ENCODE measurements around the gene SLC38A10. TPM values are rescaled to one million over a fixed set of nuclear protein-coding genes. Genes with fewer than 3 reads are reported as not detected.

The SLC38A10 gene
- total RNA-seq, 2 experiments from 2014 or later = 35.7 to 38.7 TPM

DNA sequence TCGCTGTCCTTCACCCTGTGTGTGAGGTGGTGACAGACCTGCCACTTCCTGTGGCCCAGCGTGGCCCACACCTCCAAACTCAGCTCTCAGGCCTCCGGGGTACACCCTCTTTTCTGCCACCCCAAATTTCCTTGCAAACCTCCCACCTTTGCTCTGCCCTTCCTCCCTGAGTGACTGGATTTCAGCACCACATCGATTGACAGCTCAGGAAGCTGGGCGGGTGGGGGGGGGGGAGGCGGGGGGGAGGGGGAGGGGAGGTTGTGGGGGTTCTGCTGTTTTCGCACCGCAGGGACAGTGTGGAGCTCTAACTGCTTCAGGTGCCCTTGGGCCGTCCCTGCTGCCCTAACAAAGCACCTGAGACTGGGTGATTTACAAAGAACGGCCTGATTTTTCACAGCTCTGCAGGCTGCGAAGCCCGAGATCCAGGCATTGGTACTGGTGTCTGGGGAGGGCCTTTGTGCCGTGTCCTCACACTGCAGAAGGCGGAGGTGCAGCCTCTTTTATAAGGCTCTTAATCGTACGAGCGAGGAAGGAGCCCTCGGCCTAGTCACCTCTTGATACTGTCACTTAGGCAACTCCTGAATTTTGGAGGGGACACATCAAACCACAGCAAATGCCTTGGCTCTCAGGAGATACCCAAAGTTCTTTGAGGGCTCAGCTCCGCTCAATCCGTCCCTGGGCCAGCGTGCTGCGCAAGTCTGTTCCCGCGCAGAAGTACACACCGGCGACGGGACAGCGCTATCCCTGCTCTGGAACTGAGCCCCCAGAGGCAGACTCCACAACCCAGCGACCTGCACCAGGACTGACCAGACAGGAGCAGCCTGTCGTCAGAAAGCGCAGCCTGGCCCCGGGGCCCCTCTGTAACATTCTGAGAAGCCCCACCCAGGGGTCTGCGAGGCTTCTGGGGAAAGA, 52.4 kb downstream of the SLC38A10 start:
- DNase-seq = no peak
- Mint-ChIP-seq H3K4me1 (peaks cover 21% of the 10 kb centered on the region), H3K27ac (peak overlapping the region; percentile 60), H3K9me3 (no peaks in the 10 kb centered on the region), H3K27me3 (no peaks in the 10 kb centered on the region), H3K4me3 (no peak overlapping the region), H3K36me3 (peaks cover 24% of the 10 kb centered on the region)

- Mint-ChIP-seq H3K4me3 (peak overlapping the region; percentile 55), H3K27me3 (no peaks in the 10 kb centered on the region), H3K9me3 (no peaks in the 10 kb centered on the region), H3K27ac (peak overlapping the region; percentile 60), H3K36me3 (peaks cover 24% of the 10 kb centered on the region), H3K4me1 (peaks cover 27% of the 10 kb centered on the region)
- peak; percentile 72 for DNase-seq
These were observed 53.3 kb downstream of the SLC38A10 start for GRCh38 chr17:81241648-81242420.

DNA sequence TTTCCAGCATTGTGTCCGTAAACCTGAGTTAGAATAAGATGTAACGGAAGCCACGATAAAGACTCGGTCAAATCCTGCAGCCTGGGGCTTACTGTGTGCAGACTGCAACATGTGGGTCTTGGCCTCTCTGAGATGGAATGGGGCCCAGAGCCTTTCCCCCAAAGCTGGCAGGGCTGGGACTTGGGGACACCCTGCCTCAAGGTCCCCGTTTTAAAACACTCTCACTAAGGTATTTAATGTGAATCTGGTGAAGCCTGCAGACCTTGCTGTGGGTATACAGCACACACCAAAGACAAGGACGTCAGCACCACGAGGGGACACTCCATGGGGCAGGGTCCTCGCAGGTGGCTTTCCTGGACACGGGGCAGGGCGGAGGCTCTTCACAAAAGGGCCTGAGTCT, 53.9 kb downstream of the SLC38A10 start:
- Mint-ChIP-seq H3K4me1 (peaks cover 27% of the 10 kb centered on the region), H3K27me3 (no peaks in the 10 kb centered on the region), H3K4me3 (peak overlapping the region; percentile 96), H3K36me3 (peaks cover 24% of the 10 kb centered on the region), H3K9me3 (no peaks in the 10 kb centered on the region), H3K27ac (peak overlapping the region; percentile 57)
- DNase-seq = no peak

DNA sequence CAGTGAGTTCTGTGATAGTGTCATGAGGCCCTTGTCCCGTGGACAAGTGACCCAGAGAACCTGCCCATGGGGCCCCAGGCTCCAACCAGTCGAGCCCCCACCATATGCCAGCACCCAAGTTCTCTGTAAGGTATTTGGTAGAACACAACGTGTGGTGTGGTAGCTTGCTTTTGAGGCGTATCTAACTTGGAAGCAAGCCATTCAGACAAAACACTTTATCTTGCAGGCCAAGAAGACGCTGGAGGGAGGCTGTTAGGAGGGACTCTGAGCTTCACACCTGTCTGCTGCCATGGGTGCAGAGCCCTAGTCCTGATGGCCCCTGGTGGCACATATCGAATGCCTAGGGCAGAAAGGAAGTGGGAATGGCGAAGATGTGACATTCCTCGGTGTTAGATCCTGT, 54.3 kb downstream of the SLC38A10 start:
- Mint-ChIP-seq H3K4me3 (peak overlapping the region; percentile 96), H3K36me3 (peaks cover 24% of the 10 kb centered on the region), H3K9me3 (no peaks in the 10 kb centered on the region), H3K4me1 (peaks cover 27% of the 10 kb centered on the region), H3K27me3 (no peaks in the 10 kb centered on the region), H3K27ac (peak overlapping the region; percentile 55)
- DNase-seq = no peak

DNA sequence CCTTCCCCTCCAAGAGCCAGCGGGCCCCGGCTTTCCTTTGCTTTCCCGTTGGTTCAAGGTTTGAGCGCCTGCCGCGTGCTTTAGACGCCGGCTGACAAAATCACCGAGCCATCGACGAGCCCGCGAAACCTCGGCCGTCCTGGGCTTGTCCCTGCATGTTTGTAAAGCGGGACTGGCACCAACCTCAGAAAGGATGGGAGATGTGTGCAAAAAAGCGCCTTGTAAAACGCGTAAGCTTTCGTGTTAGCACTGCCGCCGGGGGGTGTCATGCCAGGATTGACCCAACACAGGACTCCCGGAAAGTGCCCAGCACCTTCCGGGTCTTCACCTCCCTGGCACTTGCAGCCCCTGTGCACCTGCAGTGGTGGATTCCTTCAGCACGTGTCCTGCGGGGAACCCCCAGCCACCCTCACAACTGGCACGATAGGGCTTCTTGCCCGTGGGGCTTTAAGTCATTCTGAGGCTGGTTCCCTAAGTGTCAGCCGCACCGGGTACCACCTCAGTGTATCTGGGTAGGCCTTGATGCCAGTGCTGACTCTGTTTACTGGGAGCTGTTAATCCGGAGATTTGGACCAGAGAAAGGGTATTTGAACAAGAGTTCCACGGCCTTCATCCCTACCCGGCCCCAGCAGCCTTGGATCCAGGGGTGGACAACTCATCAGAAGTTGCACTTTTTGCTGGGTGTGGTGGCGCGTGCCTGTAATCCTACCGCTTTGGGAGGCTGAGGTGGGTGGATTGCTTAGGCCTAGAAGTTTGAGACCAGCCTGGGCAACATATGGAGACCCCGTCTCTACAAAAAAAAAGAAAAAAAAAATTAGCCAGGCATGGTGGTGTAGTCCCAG, 55.2 kb downstream of the SLC38A10 start:
- H3K36me3 Mint-ChIP-seq = peaks cover 24% of the 10 kb centered on the region
- H3K27me3 Mint-ChIP-seq = no peaks in the 10 kb centered on the region
- peak overlapping the region; percentile 96 for H3K27ac Mint-ChIP-seq
- peak overlapping the region; percentile 96 for H3K4me3 Mint-ChIP-seq
- peak; percentile 66 for DNase-seq
- H3K4me1 Mint-ChIP-seq = peaks cover 27% of the 10 kb centered on the region
- no peaks in the 10 kb centered on the region for H3K9me3 Mint-ChIP-seq

DNA sequence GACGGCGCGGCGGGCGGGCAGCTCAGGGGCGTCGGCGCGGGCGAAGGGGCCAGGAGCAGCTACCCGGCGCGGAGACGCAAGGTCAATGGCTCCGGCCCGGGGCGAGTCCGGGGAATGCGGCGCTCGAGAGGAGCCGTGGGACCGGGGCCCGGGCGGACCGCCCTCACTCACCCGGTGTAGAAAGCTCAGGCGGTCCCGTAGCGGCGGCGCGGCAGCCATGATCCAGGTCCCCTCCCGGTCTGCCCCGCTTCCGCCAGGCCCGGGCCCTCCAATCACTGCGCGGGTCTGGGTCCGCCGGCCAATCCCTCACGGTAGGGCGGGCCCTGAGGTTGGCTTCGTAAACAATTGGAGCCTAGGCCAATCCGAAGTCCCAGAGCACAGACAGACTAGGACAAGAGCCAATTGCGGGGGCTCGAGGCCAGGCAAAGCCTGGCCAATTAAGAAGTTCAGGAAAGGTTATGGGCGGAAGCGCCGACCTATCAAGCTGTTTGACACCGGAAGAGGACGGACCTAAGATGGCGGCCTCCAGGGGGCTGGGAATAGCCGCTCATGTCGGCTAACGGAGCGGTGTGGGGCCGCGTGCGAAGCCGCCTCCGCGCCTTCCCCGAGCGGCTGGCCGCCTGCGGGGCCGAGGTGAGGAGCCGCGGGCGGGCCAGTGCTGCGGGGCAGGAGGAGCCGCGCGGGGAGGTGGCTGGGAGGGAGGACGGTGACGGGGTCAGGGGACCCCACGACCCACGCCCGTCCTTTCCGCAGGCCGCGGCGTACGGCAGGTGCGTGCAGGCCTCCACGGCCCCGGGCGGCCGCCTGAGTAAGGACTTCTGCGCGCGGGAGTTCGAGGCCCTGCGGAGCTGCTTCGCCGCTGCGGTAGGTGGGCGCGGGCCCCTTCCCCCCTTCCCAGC, 56.0 kb downstream of the SLC38A10 start, which contains the start of the genes NDUFAF8 and TEPSIN:
NDUFAF8 (plus strand) TSS at position 504 of the 899 bp plus-strand sequence; CDS start at position 550, 46 bp downstream.
TEPSIN (minus strand) TSS at position 241 of the 899 bp plus-strand sequence; CDS start at position 219, 22 bp downstream.
- peak; percentile 97 for DNase-seq
- Mint-ChIP-seq H3K9me3 (no peaks in the 10 kb centered on the region), H3K27ac (peak within 1 kb of the TSS; percentile 96), H3K4me1 (peaks cover 27% of the 10 kb centered on the region), H3K4me3 (peak within 1 kb of the TSS; percentile 96), H3K36me3 (peaks cover 24% of the 10 kb centered on the region), H3K27me3 (no peaks in the 10 kb centered on the region)

GRCh38 chr17:81238490-81238814, 56.7 kb downstream of the SLC38A10 start:
- Mint-ChIP-seq H3K4me1 (peaks cover 27% of the 10 kb centered on the region), H3K4me3 (peak overlapping the region; percentile 74), H3K36me3 (peaks cover 24% of the 10 kb centered on the region), H3K9me3 (no peaks in the 10 kb centered on the region), H3K27me3 (no peaks in the 10 kb centered on the region), H3K27ac (no peak overlapping the region)
- DNase-seq = no peak

DNA sequence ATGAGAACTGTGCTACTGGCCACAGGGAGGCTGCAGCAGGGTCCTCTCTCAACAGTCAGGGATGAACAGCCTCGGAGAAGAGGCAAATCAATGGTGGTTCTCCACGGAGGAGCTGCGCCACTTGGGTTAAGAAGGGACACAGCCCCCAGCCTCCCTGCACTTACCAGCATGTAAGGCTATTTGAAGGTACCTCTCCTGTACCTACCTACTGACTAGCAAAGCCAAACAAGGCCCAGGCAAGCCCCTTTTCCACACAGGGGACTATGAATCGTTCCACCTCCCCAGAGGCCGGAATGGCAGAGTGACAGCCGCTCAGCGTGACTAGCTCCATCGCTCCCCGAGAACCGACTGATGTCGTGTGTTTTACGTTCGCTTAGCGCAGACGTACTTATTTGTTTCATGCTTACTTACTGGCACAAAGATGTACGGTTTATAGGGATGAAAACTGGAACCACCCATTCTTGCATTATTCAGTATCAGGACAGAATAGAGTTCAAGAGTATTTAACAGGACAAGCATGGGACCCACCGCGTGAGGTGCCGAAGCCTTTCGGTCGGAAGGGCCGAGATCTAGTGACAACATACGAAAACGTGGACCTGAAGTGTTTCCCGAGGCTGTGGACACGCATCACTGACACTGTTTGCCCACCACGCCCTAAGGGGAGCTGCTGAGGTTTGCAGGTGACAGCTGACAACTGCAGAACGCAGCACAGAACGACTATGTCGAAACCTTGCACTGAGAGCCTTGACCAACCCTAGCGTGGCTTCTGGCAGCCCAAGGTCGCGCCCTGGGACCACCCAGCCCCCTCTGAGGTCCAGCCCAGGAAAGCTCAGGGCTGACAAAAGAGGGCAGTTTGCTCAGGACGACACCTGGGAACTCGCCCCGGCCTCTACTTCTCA, 57.3 kb downstream of the SLC38A10 start:
- Mint-ChIP-seq H3K27ac (no peak overlapping the region), H3K4me3 (peak overlapping the region; percentile 74), H3K4me1 (peaks cover 27% of the 10 kb centered on the region), H3K36me3 (peaks cover 24% of the 10 kb centered on the region), H3K9me3 (no peaks in the 10 kb centered on the region), H3K27me3 (no peaks in the 10 kb centered on the region)
- DNase-seq = no peak

DNA sequence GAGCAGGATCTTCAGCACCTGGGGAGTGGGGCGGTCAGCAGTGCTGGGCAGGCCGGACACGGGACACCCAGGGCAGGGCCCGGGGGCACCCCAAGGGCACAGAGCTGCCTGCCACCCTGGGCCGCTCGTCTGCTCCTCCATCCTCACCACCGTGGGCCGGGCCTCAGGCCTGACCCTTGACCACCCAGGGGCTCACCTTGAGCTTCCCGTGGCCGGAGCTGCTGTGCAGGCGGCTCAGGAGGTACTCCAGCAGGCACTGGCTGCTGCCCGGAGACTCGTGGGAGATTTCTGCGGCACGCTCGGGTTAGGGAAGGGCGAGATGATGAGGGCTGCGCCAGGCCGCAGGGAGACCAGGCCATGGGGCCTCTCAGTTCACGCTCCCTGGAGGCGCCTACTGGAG, 58.3 kb downstream of the SLC38A10 start:
- H3K4me1 Mint-ChIP-seq = peaks cover 23% of the 10 kb centered on the region
- DNase-seq = no peak
- no peaks in the 10 kb centered on the region for H3K27me3 Mint-ChIP-seq
- no peak overlapping the region for H3K4me3 Mint-ChIP-seq
- no peak overlapping the region for H3K27ac Mint-ChIP-seq
- H3K36me3 Mint-ChIP-seq = peaks cover 19% of the 10 kb centered on the region
- H3K9me3 Mint-ChIP-seq = no peaks in the 10 kb centered on the region

GRCh38 chr17:81235822-81236740, 59.0 kb downstream of the SLC38A10 start:
- Mint-ChIP-seq H3K9me3 (no peaks in the 10 kb centered on the region), H3K36me3 (peaks cover 12% of the 10 kb centered on the region), H3K27me3 (no peaks in the 10 kb centered on the region), H3K4me3 (no peak overlapping the region), H3K4me1 (peaks cover 18% of the 10 kb centered on the region), H3K27ac (no peak overlapping the region)
- no peak for DNase-seq

DNA sequence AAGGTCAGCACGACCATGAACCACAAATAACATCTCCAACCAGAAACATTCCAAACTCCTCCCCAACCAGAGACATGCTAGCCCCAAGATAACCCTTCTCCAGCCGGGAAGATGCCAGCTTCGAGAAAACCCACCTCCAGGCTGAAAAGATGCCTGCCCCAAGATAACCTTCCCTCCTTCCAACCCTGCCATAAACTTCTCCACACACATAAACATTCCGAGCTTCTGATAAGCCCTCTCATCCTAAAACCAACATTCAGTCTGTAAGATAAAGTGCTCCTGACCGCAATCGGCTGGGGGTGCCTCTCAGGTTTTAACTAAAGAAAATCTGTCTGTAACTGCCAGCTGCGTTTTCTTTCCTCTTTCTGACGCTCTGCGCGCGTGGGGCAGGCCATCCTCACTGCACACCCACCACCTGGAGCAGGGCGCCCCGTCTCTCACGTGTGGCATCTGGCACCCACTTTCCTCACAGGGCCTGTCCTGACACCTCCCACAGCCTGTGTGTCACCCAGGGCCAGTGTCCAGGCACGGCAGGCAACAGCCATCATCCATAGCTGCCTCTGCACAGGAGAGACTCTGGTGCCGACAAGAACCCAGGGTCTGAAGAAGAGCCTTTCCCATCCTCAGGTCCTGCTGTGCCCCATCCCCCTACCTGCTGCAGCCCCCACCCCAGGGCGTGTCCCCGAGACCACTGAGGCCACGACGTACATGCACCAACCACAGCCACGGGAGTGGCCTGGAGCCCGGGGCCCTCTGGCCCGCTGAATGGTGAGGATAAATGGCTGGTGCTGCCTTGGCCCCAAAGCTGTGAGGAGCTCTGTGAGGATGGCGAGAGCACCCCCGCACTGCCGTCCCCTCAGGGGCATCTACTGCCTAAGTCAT, 59.9 kb downstream of the SLC38A10 start:
- no peaks in the 10 kb centered on the region for H3K27me3 Mint-ChIP-seq
- no peaks in the 10 kb centered on the region for H3K9me3 Mint-ChIP-seq
- H3K36me3 Mint-ChIP-seq = peaks cover 6% of the 10 kb centered on the region
- H3K4me1 Mint-ChIP-seq = peaks cover 13% of the 10 kb centered on the region
- no peak overlapping the region for H3K4me3 Mint-ChIP-seq
- H3K27ac Mint-ChIP-seq = no peak overlapping the region
- no peak for DNase-seq

- H3K27me3 Mint-ChIP-seq = no peaks in the 10 kb centered on the region
- peaks cover 3% of the 10 kb centered on the region for H3K36me3 Mint-ChIP-seq
- no peak for DNase-seq
- no peak overlapping the region for H3K4me3 Mint-ChIP-seq
- no peaks in the 10 kb centered on the region for H3K9me3 Mint-ChIP-seq
- H3K4me1 Mint-ChIP-seq = peaks cover 11% of the 10 kb centered on the region
- no peak overlapping the region for H3K27ac Mint-ChIP-seq
These were observed 60.6 kb downstream of the SLC38A10 start for GRCh38 chr17:81234506-81234855.
